H1 (cell line): ENCODE results near the gene SGCD.

Experiments used
- ATF2 ChIP-seq: IDR thresholded peaks from 2 replicates; pipeline ENCODE4 v1.6.1; 2012; ENCODE audit warnings: low read length, inconsistent platforms
- ATF3 ChIP-seq: IDR thresholded peaks from 2 replicates; pipeline ENCODE4 v1.6.1; 2011; ENCODE audit warnings: low read depth, mild to moderate bottlenecking, low read length; ENCODE audit not compliant: insufficient read depth
- CEBPB ChIP-seq: IDR thresholded peaks from 2 replicates; pipeline ENCODE4 v1.6.1; 2012; ENCODE audit warnings: low read depth, low read length
- CHD1 ChIP-seq: IDR thresholded peaks from 2 replicates; pipeline ENCODE4 v1.6.1; 2012; ENCODE audit warnings: low read depth, low read length, improper control_type of control experiment
- CTCF ChIP-seq, 3 experiments: IDR thresholded peaks; 1 replicate in 2 of 3; 2 replicates in 1 of 3; pipeline versions ENCODE4 v1.5.1 to v1.6.1; 2011; ENCODE audit warnings: low read length in 3 of 3, mild to moderate bottlenecking in 3 of 3, inconsistent platforms in 2 of 3, low read depth in 1 of 3, moderate library complexity in 1 of 3; ENCODE audit not compliant: insufficient read depth in 1 of 3; ENCODE audit errors: control extremely low read depth in 1 of 3
- EZH2 ChIP-seq: fragments of 200-600 bp; sonication (generic); IDR thresholded peaks from 2 replicates; pipeline ENCODE4 v1.7.1; 2012; ENCODE audit warnings: low read depth, mild to moderate bottlenecking, moderate library complexity, low read length, inconsistent platforms; ENCODE audit not compliant: severe bottlenecking
- JUND ChIP-seq: IDR thresholded peaks from 2 replicates; pipeline ENCODE4 v1.6.1; 2011; ENCODE audit warnings: mild to moderate bottlenecking, improper control_type of control experiment, low read length
- POLR2A ChIP-seq, 2 experiments: IDR thresholded peaks; 1 replicate in 1 of 2; 2 replicates in 1 of 2; pipeline ENCODE4 v1.6.1; 2011; ENCODE audit warnings: low read depth in 2 of 2, low read length in 2 of 2, mild to moderate bottlenecking in 2 of 2; ENCODE audit errors: control extremely low read depth in 1 of 2
- RFX5 ChIP-seq: IDR thresholded peaks from 2 replicates; pipeline ENCODE4 v1.6.1; 2011; ENCODE audit warnings: low read depth, low read length, improper control_type of control experiment, borderline replicate concordance
- RNF2 ChIP-seq: fragments of 200-900, 300-1000 bp; sonication (generic); IDR thresholded peaks from 2 replicates; pipeline ENCODE4 v1.7.1; 2016; ENCODE audit warnings: borderline replicate concordance, low read depth, mild to moderate bottlenecking, antibody characterized with exemption, low read length; ENCODE audit not compliant: poor library complexity, severe bottlenecking; ENCODE audit errors: missing control alignments
- SAP30 ChIP-seq: fragments of 300-600 bp; sonication (generic); IDR thresholded peaks from 2 replicates; pipeline ENCODE4 v1.7.1; 2012; ENCODE audit warnings: low read length, moderate library complexity, mild to moderate bottlenecking, inconsistent platforms; ENCODE audit not compliant: insufficient read depth, insufficient replicate concordance
- SP1 ChIP-seq: IDR thresholded peaks from 2 replicates; pipeline ENCODE4 v1.6.1; 2011; ENCODE audit warnings: low read depth, low read length
- ZNF274 ChIP-seq: IDR thresholded peaks from 2 replicates; pipeline ENCODE4 v1.7.0; 2012; ENCODE audit warnings: low read length, borderline replicate concordance; ENCODE audit errors: extremely low read depth

- no peak for TF ChIP-seq CTCF (IDR thresholded peaks at IDR 0.05; ENCODE audit: control extremely low read depth in 1 of 3, insufficient read depth in 1 of 3, low read depth in 1 of 3, low read length in 3 of 3)
- TF ChIP-seq EZH2 = no peak
- TF ChIP-seq ATF2 = no peak
- TF ChIP-seq CHD1 = no peak
- TF ChIP-seq RNF2 = no peak
- no peak for TF ChIP-seq POLR2A (IDR thresholded peaks at IDR 0.05; ENCODE audit: control extremely low read depth in 1 of 2, low read depth in 2 of 2, low read length in 2 of 2)
- TF ChIP-seq ZNF274 = no peak
- TF ChIP-seq SP1 = no peak
- no peak for TF ChIP-seq SAP30
- no peak for TF ChIP-seq JUND
- TF ChIP-seq RFX5 = no peak
- no peak for TF ChIP-seq ATF3
- TF ChIP-seq CEBPB = no peak
Observed at GRCh38 chr5:156762771-156763170, 435.8 kb downstream of the SGCD start.
